CD4-positive, alpha-beta T cell treated with Interferon gamma for 1 hour (primary cell): ENCODE measurements around the gene BAHCC1.
A peak's percentile ranks its signal among the peaks of the same experiment; 100 is the strongest.

ENCODE experiments used
- DNase-seq: peaks from one replicate; pipeline ENCODE4 v3.0.0-alpha.2; 2020

The BAHCC1 gene

DNA sequence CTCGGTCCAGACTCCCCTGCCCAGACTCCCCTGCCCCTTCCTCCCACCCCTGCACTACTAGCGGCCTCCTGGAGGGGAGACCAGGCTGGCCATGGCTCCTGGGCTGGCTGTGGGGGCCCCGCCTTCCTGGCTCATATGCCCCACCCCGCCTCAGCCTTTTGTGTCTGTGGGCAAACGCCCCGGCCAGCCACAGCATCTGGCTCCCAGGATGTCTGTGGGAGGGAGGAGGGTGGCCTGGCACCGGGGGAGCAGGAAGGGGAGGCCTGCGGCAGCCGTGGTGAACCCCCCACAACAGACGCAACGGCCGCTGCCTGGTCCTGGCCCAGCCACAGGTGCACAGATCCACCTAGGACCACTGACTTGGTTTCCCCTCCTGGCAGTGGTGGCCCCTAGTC lies 32.9 kb downstream of the BAHCC1 start:
- peak; percentile 7 for DNase-seq

DNA sequence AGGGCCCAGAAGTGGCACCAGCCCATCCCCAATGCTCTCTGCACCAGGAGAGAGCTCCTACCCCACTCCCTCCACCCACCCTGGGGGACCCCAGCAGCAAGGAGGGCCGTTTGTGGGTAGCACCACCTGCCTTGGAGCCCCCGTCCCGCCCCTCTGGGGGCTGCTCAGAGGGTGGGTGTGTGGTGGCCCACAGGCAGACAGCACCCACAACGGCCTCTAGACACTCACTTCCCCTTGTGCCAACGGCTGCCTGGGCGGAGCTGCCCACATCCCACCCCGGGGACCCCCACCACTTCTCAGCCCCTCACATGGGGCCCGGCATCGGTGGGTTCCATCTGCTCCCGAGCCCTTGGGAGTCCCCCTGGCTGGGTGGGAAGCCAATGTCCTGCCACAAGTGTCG lies 33.3 kb downstream of the BAHCC1 start:
- DNase-seq: no peak

DNA sequence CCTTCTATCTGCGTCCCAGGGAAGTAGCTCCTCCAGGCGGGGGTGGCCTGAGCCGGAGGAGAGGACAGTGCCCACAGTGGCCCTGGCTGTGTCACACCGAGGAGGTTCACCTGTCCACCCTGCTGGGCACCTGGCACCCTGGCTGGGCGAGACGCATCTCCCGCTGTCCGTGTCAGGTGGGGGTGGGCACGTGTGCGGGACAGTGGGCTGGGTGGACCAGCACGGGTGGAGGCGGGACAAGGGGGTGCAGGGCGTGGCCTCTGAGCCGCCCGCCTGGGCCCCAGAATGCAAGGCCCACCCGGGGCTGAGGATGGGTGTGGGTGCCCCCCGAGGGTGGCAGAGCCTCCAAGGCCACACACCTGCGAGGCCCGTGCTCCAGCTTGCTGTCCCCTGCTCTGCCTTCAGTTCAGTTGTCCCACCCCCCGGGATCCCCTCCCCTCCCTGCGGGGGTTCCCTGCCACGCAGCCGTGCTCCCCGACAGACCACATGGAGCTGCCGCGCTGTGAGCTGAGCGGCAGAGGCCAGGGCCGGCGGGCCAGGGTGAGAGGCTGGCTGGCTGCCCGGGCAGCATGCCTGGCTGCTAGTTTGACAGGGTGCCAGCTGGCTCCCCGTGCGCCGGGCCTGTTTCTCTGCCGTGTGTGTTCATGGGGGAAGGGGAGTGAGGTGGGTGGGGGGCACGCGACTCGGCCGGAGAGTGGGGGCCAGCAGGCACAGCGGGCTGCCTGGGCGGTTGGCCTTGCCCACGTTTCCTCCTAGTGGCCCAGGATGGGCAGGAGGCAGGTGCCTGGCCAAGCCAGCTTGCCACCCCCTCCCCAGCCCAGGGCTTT lies 33.9 kb downstream of the BAHCC1 start:
- peak; percentile 5 for DNase-seq

DNA sequence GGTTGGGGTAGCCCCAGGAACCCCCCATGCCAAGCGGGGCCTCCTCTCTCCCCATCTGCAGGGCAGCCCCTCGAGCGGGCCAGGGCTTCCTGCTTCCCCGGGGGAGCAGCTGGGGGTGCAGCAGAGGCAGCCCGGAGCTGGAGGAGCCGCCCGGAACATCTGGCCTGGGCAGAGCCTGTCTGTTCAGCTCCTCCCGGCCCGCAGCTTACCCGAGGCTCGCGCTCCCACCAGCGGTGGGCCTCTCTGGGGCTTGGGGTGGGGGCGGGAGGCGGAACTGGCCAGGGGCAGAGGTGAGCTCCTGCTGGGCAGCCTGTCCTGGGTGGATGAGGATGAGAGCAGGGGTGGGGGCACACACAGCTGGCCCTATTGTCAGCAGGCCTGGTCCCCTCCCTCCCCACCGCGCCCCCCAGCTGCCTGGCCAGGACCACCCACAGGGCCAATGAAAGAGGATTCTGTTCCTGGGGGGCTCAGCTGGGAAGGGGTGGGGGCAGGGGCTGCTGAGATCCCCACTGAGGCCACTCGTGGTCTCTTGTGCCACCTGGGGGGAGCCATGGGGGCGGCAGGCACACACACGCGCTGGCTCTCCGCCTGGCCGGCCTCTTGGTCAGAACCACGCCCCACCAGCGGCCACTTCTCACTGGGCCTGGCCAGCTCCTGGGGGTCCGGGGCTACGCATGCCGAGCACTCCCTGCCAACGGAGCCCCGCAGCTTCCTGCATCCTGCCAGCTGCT lies 34.7 kb downstream of the BAHCC1 start:
- DNase-seq: no peak

DNA sequence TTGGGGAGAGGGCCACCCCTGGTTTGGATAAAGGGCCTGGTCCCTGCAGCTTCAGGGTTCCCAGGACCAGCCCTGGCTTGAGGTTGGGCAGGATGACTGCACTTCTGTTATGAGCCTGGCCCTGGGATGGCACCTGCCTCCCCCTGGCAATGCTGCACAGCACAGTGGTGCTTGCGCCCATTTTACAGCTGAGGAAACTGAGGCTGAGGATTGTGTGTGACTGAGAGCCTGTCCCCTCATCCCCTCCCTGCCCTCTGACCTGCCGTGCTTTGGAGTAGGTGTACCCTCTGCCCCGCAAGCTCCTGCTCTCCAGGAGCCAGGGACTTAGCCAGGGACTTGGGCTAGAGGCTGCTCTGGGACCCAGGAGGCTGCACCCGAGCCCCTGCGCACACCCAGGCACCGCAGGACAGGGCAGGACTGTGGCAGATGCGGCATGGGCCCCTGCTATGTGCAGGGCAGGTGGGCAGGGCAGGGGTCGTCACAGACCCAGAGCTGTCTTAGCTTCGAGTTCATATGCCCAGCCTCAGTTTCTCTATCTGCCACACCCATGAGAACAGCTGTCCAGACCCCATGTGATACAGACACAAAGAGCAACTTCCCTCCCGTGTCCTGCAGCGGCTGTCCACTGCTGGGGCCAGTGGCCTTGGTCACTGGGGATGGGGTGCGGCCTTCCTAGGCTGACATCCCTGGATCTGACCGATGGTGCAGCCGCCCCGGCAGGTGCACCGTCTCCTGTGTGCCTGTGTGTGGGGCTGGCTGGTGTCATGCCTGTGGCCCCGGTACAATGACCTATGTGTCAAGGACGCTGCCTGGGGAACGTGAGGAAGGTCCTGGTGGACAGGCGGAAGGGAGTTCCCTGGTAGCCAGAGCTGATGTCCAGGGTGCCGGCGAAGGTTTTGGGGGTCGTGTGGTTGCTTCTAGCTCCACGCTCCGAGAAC lies 36.6 kb downstream of the BAHCC1 start:
- no peak for DNase-seq

DNA sequence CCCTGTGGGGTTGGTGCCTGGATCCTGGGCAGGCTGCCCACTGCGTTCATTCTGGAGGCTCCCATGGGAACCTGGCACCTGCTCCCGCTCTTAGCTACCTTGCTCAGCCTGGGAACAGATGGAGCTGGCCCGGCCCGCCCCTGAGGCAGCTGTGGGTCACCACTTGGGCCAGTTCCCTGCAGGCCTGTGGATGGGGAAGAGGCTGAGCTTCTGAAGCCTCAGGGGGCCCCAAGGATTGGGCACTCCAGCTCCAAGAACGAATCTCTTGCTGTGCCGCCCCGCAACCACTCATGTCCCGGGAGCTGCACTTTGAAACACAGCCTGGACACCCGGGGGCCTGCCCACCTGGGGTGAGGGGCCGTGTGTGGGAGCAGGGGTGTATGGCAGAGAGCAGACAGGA lies 37.7 kb downstream of the BAHCC1 start:
- DNase-seq: no peak

DNA sequence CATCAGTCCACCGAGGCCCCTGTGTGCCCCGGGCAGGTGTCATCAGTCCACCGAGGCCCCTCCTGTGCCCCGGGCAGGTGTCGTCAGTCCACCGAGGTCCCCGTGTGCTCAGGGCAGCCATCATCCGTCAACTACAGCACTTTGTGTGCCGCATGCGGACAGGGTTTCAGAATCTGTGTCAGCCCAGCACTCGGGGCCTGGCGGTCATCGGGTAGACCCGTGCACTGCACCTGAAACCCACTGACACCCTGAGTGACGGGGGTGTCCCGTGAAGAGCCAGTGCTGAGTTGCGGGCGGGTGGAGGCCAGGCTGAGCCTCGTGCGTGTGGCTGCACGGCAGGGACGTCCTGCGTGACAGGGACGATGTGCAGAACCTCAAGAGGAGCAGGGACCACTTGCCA lies 38.4 kb downstream of the BAHCC1 start:
- no peak for DNase-seq

DNA sequence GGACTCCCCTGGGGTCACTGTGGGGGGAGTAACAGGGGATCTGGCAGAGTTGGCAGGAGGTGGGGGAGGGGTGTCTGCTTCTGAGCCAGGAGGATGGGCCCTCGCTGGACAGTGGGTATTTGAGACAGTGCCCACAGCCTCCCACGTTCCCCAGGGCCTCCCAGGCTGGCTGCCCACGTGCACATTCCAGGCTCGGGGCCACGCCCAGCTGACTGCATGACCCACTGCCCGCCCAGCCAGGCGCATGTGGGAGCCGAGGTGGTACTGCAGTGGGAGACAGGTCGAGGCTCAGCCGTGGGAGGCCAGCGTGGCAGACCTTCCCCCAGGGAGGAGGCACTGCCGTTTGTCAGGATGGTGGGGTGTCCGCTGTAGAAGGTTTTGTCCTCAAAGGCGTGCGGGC lies 38.8 kb downstream of the BAHCC1 start:
- no peak for DNase-seq

DNA sequence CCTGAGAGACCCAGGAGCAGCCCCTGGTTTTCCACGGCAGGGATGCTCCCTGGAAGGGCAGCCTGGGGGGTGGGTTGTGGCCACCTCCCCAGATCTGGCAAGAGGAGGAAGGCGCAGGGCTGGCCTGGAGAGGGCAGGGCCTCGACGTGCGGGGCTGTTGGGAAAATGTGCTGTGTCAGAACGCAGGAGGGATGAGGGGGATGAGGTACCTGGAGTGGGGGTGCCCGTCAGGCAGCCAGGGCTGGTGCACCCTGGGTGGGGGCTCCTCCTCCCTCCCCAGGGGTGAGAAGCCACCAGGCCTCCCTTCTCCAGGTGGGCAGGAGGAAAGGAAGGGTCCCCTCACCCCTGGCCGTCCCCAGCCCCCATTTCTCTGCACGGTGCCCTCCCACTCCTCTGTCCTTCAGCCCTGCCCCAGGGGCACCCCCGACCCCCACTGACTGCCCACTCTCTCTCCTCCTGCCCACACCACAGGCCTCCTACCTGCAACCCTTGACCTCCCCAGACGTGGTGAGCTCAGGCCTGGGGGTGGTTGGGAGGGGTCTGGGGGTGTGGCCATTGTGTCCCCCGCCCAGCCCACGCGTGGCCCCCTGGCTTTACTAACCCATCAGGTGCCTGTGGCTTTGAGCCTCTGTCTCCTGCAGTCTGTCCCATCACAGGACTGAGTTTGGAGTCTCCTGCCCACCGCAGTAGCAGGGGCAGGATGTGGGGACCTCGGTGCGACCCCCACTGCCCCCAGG lies 39.6 kb downstream of the BAHCC1 start:
- no peak for DNase-seq

DNA sequence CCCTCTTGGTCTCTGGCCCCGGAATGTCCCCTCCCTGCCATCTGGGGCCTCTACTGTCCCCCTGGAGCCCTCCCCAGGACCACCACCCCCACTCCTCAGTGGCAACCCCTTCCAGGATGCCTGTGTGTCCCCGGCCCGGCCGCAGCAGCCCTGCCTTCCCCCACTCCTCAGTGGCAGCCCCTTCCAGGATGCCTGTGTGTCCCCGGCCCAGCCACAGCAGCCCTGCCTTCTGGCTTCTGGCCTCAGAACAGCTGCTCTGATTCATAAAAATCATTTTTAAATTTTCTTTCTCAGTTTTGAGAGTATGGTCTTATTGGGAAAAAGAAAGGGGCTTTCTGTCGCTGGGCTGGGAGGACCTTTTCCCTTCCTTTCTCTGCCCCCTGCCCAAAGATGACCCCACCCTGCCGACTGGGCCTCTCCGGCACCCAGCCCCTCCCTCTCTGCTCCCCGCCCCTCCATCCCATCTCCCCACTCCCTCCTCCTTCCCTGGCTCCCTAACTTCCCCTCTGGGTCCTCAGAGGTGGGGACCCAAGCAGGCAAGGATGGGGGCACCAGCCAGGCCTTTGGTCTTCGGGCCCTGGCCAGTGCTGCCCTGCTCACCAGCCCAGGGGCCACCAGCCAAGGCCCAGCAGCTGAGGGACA lies 40.5 kb downstream of the BAHCC1 start:
- DNase-seq: no peak

DNA sequence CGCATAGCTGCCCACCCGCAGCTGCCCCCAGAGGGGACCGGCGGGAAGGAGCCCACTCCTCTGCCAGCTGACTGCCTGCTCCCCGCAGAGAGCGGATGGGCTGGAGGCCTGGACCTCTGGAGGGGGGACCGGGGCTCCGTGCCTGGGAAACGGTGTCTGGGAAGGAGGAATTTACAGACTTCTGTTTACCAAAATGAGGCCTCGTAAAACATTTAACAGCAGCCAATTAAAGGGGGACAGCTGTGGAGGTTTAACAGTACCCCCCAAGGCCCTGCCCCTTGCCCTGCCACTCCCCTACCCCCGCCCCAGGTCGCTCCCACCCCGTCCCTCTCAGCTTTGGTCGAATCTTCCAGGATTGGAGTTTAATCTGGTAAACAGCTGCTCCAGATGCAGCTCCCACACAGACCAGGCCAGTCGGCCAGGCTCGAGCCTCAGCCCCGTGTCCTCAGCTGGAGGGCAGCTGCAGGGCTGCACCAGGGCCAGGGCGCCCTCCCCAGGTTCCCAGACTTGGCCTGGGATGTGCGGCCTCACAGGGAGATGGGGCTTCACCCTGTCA lies 41.1 kb downstream of the BAHCC1 start:
- no peak for DNase-seq

DNA sequence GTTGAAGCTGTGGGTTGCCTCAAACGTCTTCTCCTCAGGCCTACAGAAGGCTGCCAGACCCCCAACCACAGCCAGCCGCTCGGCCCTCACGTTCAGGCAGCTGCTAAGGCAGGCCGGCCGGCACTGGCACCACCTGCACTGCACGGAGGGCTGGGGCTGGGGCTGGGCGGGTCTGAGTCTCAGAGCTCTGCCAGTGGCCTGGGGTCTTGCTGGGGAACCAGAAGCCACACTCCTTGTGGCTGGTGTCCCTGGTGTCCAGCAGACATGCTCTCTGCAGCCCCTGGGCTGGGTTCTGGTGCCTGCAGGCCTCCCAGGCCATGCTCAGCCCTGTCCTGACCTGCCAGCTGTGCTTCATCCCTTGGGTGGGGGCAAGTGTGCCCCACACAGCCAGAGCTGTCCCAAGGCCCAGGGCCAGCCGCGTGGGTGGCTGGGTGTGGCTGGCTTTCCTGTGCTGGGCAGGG lies 42.0 kb downstream of the BAHCC1 start:
- no peak for DNase-seq

DNA sequence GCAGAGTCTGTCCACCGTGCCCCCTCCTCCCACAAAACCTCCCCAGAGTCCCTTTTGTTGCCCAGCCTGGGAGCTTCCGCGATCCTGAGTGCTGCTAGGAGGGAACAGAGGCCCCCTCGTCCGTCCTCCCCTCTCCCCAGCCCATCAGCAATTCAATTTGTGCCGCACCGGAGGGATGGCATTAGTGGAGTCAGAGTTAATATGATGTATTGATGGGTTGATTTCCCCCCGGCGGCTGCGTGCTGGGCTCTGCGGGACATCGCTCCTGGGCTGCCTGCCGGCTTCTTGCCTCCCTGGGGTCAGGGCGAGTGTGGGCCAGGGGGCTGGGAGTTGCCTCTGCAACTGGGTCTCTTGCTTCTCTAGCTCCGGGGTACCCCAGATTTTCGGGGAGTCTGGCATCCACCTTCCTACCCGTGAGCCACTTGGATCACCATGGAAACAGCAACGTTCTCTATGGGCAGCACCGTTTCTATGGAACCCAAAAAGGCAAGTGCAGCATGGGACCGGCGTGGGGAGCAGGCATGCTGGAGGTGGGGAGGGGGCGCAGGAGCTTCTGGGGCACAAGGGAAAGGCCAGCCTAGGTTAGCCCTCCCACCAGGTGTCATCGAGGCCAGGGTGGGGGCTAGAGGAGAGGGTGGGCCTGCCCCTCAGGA lies 42.9 kb downstream of the BAHCC1 start:
- DNase-seq: no peak

DNA sequence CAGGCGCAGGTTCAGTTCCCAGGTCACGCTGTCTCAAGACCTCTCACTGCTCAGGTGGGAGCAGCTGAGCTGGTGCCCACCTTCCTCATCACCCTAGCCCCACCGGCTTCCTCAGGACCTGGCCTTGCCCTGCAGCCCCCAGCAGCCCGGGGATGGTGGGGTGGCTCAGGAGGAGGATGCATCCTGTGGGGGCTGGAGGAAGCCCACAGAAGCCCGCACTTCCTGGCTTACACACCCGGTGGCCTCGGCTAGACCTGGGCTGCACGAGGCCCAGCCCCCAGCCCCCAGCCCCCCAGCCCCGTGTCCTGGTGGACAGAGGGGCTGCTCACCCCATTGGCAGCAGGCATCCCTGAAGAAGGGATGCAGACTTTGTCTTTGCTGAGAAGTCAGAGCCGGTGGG lies 43.4 kb downstream of the BAHCC1 start:
- no peak for DNase-seq

DNA sequence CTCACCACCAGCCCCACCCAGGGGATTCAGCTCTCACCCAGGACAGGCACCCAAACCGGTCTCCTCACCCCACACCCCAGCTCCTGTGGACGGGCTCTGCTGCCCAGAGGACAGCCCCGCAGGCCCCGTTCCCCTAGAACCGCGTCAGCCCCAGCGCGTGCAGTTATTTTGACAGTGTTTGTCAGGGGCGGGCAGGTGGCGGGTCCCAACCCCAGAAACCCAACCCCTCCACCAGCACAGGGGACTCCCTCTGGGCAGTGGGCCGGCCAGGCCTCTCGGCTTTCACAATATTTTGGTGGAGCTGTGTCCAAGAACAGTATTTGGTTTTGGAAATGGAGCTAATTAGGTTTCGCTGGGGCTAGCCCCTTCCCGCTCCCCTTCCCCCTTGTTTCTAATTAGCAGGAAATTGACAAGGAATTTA lies 44.8 kb downstream of the BAHCC1 start:
- DNase-seq: no peak

DNA sequence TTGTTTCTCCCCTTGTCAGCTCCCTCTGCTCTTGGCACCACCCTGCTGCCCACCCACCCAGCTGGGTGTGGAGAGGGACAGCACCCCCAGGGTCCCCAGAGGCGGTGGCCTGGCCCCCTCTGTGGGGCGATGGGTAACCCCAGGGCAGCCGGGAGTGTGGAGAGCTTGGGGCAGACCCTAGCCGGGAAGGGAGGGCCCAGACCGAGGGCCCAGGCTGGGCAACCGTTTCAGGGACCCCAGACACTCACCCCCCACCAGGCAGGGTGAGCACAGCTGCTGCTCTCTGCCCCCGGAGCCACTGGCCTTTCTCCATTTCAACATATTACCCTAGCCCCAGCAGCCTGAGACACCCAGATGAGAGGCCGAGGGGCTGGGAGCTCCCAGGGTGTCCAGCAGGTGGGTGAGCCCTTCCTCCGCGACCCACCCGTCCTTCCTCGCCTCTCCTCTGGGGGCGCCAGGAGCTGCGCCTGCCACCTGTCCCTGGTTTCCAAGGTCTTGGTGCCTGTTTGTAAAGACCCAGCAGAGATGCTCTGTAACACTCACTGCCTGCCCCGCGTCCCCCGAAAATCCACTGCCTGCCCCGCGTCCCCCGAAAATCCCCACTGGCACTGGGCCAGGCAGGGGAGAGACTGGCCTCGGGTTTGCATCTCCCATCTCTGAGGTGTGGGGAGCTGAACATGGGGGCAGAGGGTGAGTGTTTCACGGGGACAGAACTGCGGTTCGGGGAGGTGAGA lies 45.4 kb downstream of the BAHCC1 start:
- DNase-seq: no peak

DNA sequence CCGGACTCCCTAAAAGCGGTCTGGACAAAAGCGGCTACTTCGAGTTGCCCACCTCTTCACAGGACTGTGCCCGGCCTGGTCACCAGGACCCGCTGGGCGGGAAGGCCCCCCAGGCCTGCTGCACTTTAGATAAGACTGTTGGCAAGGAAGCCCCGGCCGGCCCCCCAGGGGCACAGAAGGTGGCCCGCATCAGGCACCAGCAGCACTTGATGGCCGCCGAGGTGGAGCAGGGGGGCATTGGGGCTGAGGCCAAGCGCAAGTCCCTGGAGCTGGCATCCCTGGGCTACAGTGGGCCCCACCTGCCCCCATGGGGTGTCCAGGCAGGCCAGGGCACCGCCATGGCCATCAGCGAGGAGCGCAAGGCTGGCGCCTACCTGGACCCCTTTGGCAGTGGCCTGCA lies 47.5 kb downstream of the BAHCC1 start:
- DNase-seq: no peak

DNA sequence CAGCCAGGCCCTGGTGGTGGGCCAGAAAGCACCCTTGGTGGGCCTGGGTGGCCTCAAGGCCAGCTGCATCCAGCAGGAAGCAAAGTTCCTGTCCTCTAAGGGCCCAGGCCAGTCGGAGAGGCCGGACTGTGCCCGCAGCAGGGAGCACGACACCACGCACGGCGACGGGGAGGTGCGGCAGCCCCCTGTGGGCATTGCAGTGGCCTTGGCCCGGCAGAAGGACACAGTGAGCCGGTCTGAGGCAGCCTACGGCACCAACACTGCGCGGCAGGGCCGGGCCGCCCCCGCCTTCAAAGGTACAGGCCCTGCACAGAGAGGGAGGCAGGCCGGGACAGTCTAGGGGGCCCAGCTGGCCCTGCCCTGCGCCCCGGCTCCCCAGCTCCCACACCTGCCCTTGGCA lies 48.0 kb downstream of the BAHCC1 start:
- no peak for DNase-seq

DNA sequence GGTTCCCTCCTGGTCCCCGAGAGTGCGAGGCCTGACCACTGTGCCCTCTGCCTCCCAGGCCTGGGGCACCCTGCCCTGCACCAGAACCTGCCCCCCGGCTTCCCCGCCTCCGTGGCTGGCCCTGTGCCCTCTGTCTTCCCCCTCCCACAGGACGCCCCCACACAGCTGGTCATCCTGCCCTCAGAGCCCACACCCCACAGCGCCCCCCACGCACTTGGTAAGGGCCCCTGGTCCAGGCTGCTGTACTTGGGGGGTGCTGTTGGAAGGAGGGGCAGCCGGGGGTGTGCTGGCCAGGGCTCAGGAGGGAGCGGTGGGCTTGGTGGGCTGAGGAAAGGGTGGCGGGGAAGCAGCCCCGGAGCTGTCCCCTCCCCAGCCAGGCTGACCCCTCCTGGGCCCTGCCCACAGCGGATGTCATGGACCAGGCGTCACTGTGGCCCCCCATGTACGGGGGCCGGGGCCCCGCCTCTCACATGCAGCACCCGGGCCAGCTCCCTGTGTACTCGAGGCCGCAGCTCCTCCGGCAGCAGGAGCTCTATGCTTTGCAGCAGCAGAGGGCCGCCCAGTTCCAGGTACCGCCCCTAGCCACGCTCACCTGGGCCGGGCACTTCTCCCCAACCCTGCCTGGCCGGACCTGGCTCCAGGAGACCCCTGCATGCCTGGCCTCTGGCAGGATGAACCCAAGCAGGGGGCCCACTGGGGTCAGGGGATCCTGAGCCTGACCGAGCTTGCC lies 49.5 kb downstream of the BAHCC1 start:
- DNase-seq: no peak
